ENCODE measurements around the gene MC2R. TPM values are rescaled to one million over a fixed set of nuclear protein-coding genes. Genes with fewer than 3 reads are reported as not detected.

The MC2R gene
- not detected in 2 replicates for total RNA-seq (2012; rRNA removed)

DNA sequence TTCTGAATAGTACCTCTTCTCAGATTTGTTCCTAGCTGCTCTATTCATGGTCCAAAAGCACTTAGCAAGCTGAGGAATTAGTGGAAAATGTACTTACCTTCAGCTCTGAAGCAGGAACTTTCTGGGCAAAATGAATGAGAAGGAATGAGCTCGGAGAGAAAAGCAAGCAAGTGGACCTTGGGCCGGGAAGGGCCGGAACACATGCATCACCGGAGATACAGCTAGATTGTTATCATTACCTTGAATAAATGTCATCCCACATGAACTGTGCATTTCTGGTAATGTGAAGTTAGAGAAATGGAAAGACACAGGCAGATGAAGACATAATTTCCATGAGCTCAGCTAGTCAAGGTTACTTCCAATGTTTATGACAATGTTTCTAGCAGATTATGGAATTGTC lies at the start of gene MC2R:
Gene MC2R, minus strand, starts transcription at position 146 of the 400 bp plus-strand sequence. CDS start 30,018 bp downstream, outside the sequence.
- Histone ChIP-seq H3K4me2 (ENCODE audit: low read length) (no peak within 1 kb of the TSS), H3K4me1 (ENCODE audit: control insufficient read depth, insufficient read depth, low read length) (no peaks in the 10 kb centered on the region)

DNA sequence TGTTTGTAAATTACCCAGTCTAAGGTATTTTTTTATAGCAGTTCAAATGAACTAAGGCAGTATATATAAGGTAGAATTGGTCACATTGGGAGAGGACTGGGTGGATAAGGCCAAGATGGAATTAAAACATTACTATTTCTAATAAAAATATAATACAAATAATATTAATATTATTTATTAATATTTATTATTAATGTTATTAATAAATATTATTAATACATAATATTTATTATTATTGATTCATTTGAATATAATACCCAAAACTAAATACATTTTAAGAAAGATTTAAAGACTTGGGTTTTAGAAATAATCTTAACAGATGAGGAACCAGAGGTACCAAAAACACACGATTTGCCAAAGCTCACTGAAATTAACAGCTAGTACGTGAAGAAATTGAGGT lies 30.5 kb upstream of the MC2R start:
- Histone ChIP-seq H3K4me1 (ENCODE audit: control insufficient read depth, insufficient read depth, low read length) (no peaks in the 10 kb centered on the region), H3K9me3 (replicated peaks; ENCODE audit: low read length) (peaks cover 2% of the 10 kb centered on the region), H3K27me3 (ENCODE audit: control insufficient read depth, insufficient read depth, low read length) (no peaks in the 10 kb centered on the region), H3K36me3 (ENCODE audit: insufficient read depth, low read length) (no peaks in the 10 kb centered on the region), H3K9ac (ENCODE audit: low read depth, low read length) (no peak overlapping the region), H3K4me2 (ENCODE audit: low read length) (no peak overlapping the region), H3K4me3 (ENCODE audit: low read length) (no peak overlapping the region)

More for the DNA sequence above, at the start of gene MC2R:
- Histone ChIP-seq H3K9ac (ENCODE audit: low read depth, low read length) (no peak within 1 kb of the TSS), H3K9me3 (replicated peaks; ENCODE audit: low read length) (peaks cover 5% of the 10 kb centered on the region), H3K36me3 (ENCODE audit: insufficient read depth, low read length) (no peaks in the 10 kb centered on the region), H3K4me3 (ENCODE audit: low read length) (no peak within 1 kb of the TSS), H3K27me3 (ENCODE audit: control insufficient read depth, insufficient read depth, low read length) (no peaks in the 10 kb centered on the region)

DNA sequence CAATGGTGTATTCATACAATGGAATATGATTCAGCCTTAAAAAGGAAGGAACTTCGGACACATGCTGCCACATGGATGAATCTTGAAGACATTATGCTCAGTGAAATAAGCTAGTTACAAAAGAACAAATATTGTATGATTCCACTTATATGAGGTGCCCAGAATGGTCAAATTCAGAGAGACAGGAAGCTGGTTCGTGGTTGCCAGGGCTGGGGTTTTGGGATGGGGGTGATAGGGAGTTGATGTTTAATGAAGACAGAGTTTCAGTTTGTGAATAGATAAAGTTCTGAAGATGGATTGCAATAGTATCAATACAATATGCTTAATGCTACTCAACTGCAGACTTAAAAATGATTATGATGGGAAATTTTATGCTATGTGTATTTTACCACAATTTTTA lies 28.0 kb upstream of the MC2R start:
- Histone ChIP-seq H3K27me3 (ENCODE audit: control insufficient read depth, insufficient read depth, low read length) (no peaks in the 10 kb centered on the region), H3K4me1 (ENCODE audit: control insufficient read depth, insufficient read depth, low read length) (no peaks in the 10 kb centered on the region), H3K9me3 (replicated peaks; ENCODE audit: low read length) (peaks cover 2% of the 10 kb centered on the region), H3K9ac (ENCODE audit: low read depth, low read length) (no peak overlapping the region), H3K4me3 (ENCODE audit: low read length) (no peak overlapping the region), H3K4me2 (ENCODE audit: low read length) (no peak overlapping the region), H3K36me3 (ENCODE audit: insufficient read depth, low read length) (no peaks in the 10 kb centered on the region)

DNA sequence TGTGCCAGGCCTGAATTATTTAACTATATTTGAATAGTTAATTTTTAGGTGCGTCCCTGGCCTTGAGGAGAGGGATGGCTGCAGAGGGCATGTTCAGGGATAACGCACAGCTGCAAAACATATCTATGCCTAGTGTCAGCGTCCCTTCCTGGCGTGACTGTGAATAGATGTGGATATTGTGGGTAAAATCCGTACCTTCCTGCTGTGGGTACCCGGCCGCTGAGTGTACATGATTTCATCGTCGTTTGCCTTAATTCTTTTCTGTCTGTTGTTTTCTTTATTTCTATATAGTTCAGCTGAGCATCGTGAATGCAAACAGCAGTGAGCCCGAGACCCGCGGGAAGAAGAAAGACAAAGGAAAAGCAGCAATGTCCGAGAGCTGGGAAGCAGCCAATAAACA lies 25.0 kb upstream of the MC2R start:
- H3K36me3 ChIP-seq (ENCODE audit: insufficient read depth, low read length), result no peaks in the 10 kb centered on the region

DNA sequence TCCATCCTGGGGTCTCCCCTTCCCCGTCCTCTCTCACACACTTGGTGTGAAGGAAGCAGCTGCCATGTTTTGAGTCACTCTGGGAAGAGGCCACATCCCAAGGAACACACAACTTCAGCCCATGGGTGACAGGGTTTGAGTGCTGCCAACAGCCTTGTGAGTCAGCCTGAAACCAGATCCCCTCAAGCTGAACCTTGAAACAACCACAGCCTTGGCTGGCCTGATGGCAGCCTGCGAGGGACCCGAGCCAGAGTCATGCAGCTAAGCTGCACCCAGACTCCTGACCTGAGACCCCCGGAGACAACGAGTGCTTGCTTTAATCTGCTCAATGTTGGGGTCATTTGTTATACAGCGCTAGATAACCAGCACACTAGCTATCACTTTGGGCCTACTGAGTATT lies 19.3 kb upstream of the MC2R start:
- Histone ChIP-seq H3K9me3 (replicated peaks; ENCODE audit: low read length) (peaks cover 8% of the 10 kb centered on the region), H3K4me2 (ENCODE audit: low read length) (no peak overlapping the region), H3K27me3 (ENCODE audit: control insufficient read depth, insufficient read depth, low read length) (no peaks in the 10 kb centered on the region), H3K36me3 (ENCODE audit: insufficient read depth, low read length) (no peaks in the 10 kb centered on the region), H3K4me1 (ENCODE audit: control insufficient read depth, insufficient read depth, low read length) (no peaks in the 10 kb centered on the region), H3K4me3 (ENCODE audit: low read length) (no peak overlapping the region), H3K9ac (ENCODE audit: low read depth, low read length) (no peak overlapping the region)

More for the DNA sequence above, 25.0 kb upstream of the MC2R start:
- Histone ChIP-seq H3K27me3 (ENCODE audit: control insufficient read depth, insufficient read depth, low read length) (no peaks in the 10 kb centered on the region), H3K9ac (ENCODE audit: low read depth, low read length) (no peak overlapping the region), H3K9me3 (replicated peaks; ENCODE audit: low read length) (peaks cover 5% of the 10 kb centered on the region), H3K4me2 (ENCODE audit: low read length) (no peak overlapping the region), H3K4me3 (ENCODE audit: low read length) (no peak overlapping the region), H3K4me1 (ENCODE audit: control insufficient read depth, insufficient read depth, low read length) (no peaks in the 10 kb centered on the region)

DNA sequence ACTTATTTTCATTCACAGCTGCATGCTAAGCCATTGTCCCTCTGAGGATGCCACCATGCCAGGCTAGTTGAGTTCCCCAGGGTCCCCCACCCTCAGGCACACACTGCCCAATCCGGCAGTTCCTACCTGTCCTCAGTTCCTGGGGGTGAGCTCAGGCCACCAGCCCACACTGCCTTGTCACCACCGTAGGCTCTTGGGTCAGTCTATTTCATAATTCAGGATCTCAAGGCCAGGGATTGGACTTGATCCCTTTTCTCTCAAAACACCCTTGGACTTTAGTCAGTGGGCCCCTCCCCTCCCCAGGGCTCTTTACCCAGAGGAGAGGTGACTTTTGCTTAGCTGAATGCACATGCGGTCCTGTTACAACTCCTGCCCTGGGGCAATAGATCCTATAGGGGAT lies 18.7 kb upstream of the MC2R start:
- peaks cover 8% of the 10 kb centered on the region for H3K9me3 ChIP-seq (replicated peaks; ENCODE audit: low read length)

DNA sequence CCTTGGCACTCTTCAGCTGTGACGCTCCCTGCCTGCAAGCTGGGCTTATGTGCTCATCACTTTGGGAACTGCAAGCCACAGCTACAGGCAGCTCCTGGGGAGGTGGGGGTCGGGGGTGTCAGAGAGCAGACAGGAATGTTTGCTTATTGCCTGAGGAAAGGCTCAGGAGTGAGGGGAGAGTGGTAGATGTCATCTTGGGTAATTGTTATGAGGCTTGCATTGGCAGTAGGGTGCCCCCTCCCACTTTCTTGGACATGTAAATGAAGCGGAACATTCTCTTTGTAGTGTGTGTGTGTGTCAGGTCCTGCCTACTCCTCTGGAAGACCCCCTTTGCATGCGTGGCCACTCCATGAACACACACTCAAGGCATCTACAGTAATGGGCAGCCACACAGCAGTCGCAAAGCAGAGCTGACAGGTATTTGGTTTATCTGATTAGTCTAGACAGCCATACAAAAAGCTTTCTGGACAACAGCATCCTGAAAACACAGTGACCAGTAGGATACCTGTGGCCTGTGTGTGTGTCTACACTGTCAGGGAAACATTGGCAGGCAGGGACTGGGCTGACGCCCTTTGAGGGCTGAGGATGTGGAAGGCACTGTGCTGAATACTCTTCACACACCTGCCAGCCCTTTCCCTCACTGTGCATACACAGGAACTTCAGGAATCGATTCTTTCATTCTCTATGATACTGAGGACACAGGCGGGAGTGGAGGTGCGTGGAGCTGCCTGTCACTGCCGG lies 17.1 kb upstream of the MC2R start:
- Histone ChIP-seq H3K9ac (ENCODE audit: low read depth, low read length) (no peak overlapping the region), H3K4me2 (ENCODE audit: low read length) (no peak overlapping the region), H3K27me3 (ENCODE audit: control insufficient read depth, insufficient read depth, low read length) (no peaks in the 10 kb centered on the region), H3K4me1 (ENCODE audit: control insufficient read depth, insufficient read depth, low read length) (no peaks in the 10 kb centered on the region), H3K9me3 (replicated peaks; ENCODE audit: low read length) (peaks cover 6% of the 10 kb centered on the region), H3K4me3 (ENCODE audit: low read length) (no peak overlapping the region), H3K36me3 (ENCODE audit: insufficient read depth, low read length) (no peaks in the 10 kb centered on the region)

More for the DNA sequence above, 18.7 kb upstream of the MC2R start:
- no peaks in the 10 kb centered on the region for H3K36me3 ChIP-seq (ENCODE audit: insufficient read depth, low read length)
- no peaks in the 10 kb centered on the region for H3K27me3 ChIP-seq (ENCODE audit: control insufficient read depth, insufficient read depth, low read length)
- no peaks in the 10 kb centered on the region for H3K4me1 ChIP-seq (ENCODE audit: control insufficient read depth, insufficient read depth, low read length)
- no peak overlapping the region for H3K4me3 ChIP-seq (ENCODE audit: low read length)
- H3K9ac ChIP-seq (ENCODE audit: low read depth, low read length), result no peak overlapping the region
- H3K4me2 ChIP-seq (ENCODE audit: low read length), result no peak overlapping the region

DNA sequence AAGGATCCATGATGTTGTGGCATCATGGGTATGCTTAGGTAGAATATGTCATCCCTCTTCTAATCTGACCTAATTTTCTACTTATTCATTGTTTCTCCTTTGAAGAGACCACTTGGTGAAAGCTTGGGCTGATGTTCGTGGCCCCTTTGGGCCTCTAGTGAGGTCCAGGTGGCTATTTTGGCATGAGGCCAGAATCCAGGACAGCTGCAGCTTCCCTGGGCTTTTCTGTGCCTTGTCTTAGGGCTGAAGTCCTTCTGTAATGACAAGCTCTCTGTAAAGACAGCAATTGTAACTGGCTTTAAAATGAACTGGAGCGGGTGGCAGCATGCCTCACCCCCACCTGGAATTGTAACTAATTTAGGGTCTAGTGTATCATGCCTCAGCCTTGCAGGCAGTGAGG lies 15.6 kb upstream of the MC2R start:
- Histone ChIP-seq H3K4me2 (ENCODE audit: low read length) (no peak overlapping the region), H3K4me1 (ENCODE audit: control insufficient read depth, insufficient read depth, low read length) (no peaks in the 10 kb centered on the region), H3K27me3 (ENCODE audit: control insufficient read depth, insufficient read depth, low read length) (no peaks in the 10 kb centered on the region), H3K9ac (ENCODE audit: low read depth, low read length) (no peak overlapping the region), H3K4me3 (ENCODE audit: low read length) (no peak overlapping the region), H3K9me3 (replicated peaks; ENCODE audit: low read length) (peaks cover 6% of the 10 kb centered on the region), H3K36me3 (ENCODE audit: insufficient read depth, low read length) (no peaks in the 10 kb centered on the region)

DNA sequence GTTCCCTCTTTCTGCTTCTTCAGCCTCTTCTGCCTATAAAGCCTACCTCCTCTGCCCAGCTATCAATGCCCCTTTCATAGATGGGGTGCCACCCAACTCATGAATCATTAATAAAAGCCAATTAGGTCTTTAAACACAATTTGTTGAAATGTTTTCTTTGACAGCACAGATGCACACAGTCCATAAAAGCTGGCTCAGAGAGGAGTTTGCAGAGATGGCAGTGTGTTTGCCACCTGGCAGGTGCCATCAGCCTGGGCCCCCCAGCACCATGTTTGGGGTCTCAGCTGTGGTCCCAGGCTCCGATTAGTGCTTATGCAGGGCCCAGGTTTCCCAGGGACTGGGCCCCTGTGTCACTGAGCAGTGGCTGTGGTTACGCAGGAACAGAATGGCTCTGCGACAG lies 7.9 kb upstream of the MC2R start:
- Histone ChIP-seq H3K4me2 (ENCODE audit: low read length) (no peak overlapping the region), H3K27me3 (ENCODE audit: control insufficient read depth, insufficient read depth, low read length) (no peaks in the 10 kb centered on the region), H3K4me1 (ENCODE audit: control insufficient read depth, insufficient read depth, low read length) (no peaks in the 10 kb centered on the region), H3K36me3 (ENCODE audit: insufficient read depth, low read length) (no peaks in the 10 kb centered on the region), H3K9me3 (replicated peaks; ENCODE audit: low read length) (no peaks in the 10 kb centered on the region), H3K4me3 (ENCODE audit: low read length) (no peak overlapping the region), H3K9ac (ENCODE audit: low read depth, low read length) (no peak overlapping the region)

DNA sequence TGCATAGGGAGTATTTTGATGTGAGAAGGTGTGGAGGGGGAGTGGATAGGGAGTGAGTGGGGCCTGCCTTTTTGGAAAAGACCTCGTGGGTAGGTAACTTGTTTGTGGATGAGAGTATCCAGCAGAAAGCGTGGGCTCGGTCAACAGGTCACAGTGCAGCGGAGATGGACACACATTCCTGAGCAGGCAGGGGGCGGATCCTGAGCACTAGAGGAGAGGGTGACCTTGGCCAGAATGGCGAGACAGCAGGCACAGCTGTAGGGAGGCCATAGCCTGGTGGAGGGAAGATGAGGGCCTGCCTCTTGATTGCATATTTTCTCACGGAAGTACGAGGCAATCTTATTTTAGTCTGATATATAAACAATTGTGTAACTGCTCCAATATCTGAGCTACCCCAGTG lies 3.6 kb upstream of the MC2R start:
- H3K4me2 ChIP-seq (ENCODE audit: low read length), result no peak overlapping the region
- H3K4me3 ChIP-seq (ENCODE audit: low read length), result no peak overlapping the region
- H3K9me3 ChIP-seq (replicated peaks; ENCODE audit: low read length), result peaks cover 5% of the 10 kb centered on the region
- no peaks in the 10 kb centered on the region for H3K36me3 ChIP-seq (ENCODE audit: insufficient read depth, low read length)
- no peaks in the 10 kb centered on the region for H3K4me1 ChIP-seq (ENCODE audit: control insufficient read depth, insufficient read depth, low read length)
- no peak overlapping the region for H3K9ac ChIP-seq (ENCODE audit: low read depth, low read length)
- no peaks in the 10 kb centered on the region for H3K27me3 ChIP-seq (ENCODE audit: control insufficient read depth, insufficient read depth, low read length)

DNA sequence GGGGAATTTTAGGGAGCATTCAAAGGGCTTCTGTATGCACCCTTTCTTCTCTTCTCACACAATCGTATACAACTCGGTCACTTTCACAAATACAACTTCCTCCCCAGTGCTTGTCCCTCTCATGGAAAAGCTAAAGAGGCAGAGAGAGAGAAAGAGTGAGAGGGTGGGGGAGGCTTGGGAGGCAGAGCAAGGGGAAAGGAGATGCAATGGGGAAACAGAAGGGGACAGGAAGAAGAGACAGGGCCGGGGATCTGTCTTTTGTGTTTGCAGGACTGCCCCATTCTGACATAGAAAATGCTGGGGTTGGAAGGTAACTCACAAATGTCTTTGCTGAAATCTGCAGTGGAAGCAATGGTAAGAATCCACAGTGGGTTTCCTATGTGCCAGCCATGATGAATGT lies 2.1 kb upstream of the MC2R start:
- Histone ChIP-seq H3K9me3 (replicated peaks; ENCODE audit: low read length) (peaks cover 5% of the 10 kb centered on the region), H3K4me1 (ENCODE audit: control insufficient read depth, insufficient read depth, low read length) (no peaks in the 10 kb centered on the region), H3K27me3 (ENCODE audit: control insufficient read depth, insufficient read depth, low read length) (no peaks in the 10 kb centered on the region), H3K4me2 (ENCODE audit: low read length) (no peak overlapping the region), H3K4me3 (ENCODE audit: low read length) (no peak overlapping the region), H3K9ac (ENCODE audit: low read depth, low read length) (no peak overlapping the region), H3K36me3 (ENCODE audit: insufficient read depth, low read length) (no peaks in the 10 kb centered on the region)

DNA sequence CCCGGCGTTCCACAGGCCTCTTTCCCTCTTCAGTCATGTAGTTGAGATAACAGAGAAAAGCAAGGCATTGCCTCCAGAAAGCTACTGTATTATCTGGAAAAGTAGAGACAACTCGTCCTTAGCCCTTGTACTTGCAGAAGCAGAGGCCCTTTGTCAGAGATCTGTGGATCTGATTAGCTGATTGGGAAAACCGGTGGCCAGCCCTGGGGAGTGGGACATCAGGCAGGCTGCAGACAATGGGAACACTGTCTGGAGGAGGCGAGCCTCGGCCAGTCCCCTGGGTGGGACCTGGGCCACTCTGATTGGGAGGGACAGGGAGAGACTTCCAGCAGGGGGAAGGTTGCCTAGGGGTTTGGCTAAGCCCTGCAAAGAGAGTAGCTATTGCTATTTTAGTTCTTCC lies 1.2 kb upstream of the MC2R start:
- no peak overlapping the region for H3K4me2 ChIP-seq (ENCODE audit: low read length)
- H3K9me3 ChIP-seq (replicated peaks; ENCODE audit: low read length), result peaks cover 5% of the 10 kb centered on the region
- H3K9ac ChIP-seq (ENCODE audit: low read depth, low read length), result no peak overlapping the region
- no peak overlapping the region for H3K4me3 ChIP-seq (ENCODE audit: low read length)
- H3K4me1 ChIP-seq (ENCODE audit: control insufficient read depth, insufficient read depth, low read length), result no peaks in the 10 kb centered on the region
- H3K27me3 ChIP-seq (ENCODE audit: control insufficient read depth, insufficient read depth, low read length), result no peaks in the 10 kb centered on the region
- no peaks in the 10 kb centered on the region for H3K36me3 ChIP-seq (ENCODE audit: insufficient read depth, low read length)

Measured in skeletal muscle satellite cell (primary cell).